ENCODE measurements around the gene FITM2. TPM values are rescaled to one million over a fixed set of nuclear protein-coding genes. Genes with fewer than 3 reads are reported as not detected.
"Not testable (repeated sequence)": the region's sequence is repeated elsewhere in the genome, so short reads cannot be mapped to it uniquely, and the experiment has no call there.

Gene FITM2
- total RNA-seq: 10 to 100 TPM in 2 of 8 experiments, 1 to 10 TPM in 6; 3.7 to 13.5 (median 5.4) TPM

GRCh38 chr20:44310664-44311639 lies at the start of gene FITM2:
Gene FITM2, minus strand, starts transcription at chr20:44311202. Its CDS starts 54 bp downstream, at chr20:44311148.
- Histone ChIP-seq H3K27ac (peak within 1 kb of the TSS; percentile 57 to 64), H3K4me1 (replicated peaks in 1 of 2) (peaks cover 6 to 7% of the 10 kb centered on the region in 2 donors), H3K4me3 (peak within 1 kb of the TSS; percentile 58 to 88 (median 61))
- in situ Hi-C loops (cut with MboI; ENCODE audit: low pct_unique_long_range_greater_than_20kb in 2 of 9, low sequenced_read_pairs in 9 of 9, unreplicated experiment in 9 of 9): loop anchor here in 6 of 9 experiments (10.0 to 25.0 kb wide), 3 partner anchors 86 to 99 kb away; partner anchors contain the start of gene OSER1 (in 5 of the 6)
- 0 to 13% (median 2%) methylated on average over 2 to 17 of the region's 70 CpGs; no CpG with 5 or more reads in 3 of the 10 experiments for WGBS, 10 experiments
- peak; percentile 87 to 96 (median 92) for ATAC-seq (replicated peaks in 6 of 8)

GRCh38 chr20:44360221-44360620 lies 49.2 kb upstream of the FITM2 start:
- no peak overlapping the region for H3K27ac ChIP-seq
- in situ Hi-C loops (cut with MboI; ENCODE audit: low pct_unique_long_range_greater_than_20kb in 2 of 9, low sequenced_read_pairs in 9 of 9, unreplicated experiment in 9 of 9): no loop called here
- H3K4me1 ChIP-seq (replicated peaks in 1 of 2): no peaks in the 10 kb centered on the region
- no peak for ATAC-seq (replicated peaks in 6 of 8)
- H3K4me3 ChIP-seq: no peak overlapping the region

- WGBS, 10 experiments: 58 to 100% (median 72%) methylated on average over 1 to 8 of the region's 8 CpGs; no CpG with 5 or more reads in 1 of the 10 experiments
- no peak for ATAC-seq (replicated peaks in 6 of 8)
- Histone ChIP-seq H3K4me1 (replicated peaks in 1 of 2) (no peaks in the 10 kb centered on the region), H3K4me3 (no peak overlapping the region), H3K27ac (no peak overlapping the region)
- in situ Hi-C loops (cut with MboI; ENCODE audit: low pct_unique_long_range_greater_than_20kb in 2 of 9, low sequenced_read_pairs in 9 of 9, unreplicated experiment in 9 of 9): no loop called here
These were observed 47.8 kb upstream of the FITM2 start for GRCh38 chr20:44358776-44359175.

- Histone ChIP-seq H3K4me1 (replicated peaks in 1 of 2) (no peaks in the 10 kb centered on the region), H3K4me3 (no peak overlapping the region), H3K27ac (no peak overlapping the region)
- no peak for ATAC-seq (replicated peaks in 6 of 8)
- in situ Hi-C loops (cut with MboI; ENCODE audit: low pct_unique_long_range_greater_than_20kb in 2 of 9, low sequenced_read_pairs in 9 of 9, unreplicated experiment in 9 of 9): no loop called here
- WGBS, 10 experiments: 0 to 100% (median 34%) methylated on average over 1 to 3 of the region's 4 CpGs; no CpG with 5 or more reads in 2 of the 10 experiments
These were observed 46.6 kb upstream of the FITM2 start for GRCh38 chr20:44357555-44358125.

- in situ Hi-C loops (cut with MboI; ENCODE audit: low pct_unique_long_range_greater_than_20kb in 2 of 9, low sequenced_read_pairs in 9 of 9, unreplicated experiment in 9 of 9): no loop called here
- Histone ChIP-seq H3K27ac (no peak overlapping the region), H3K4me1 (replicated peaks in 1 of 2) (peaks cover 0 to 2% of the 10 kb centered on the region in 2 donors), H3K4me3 (no peak overlapping the region)
- WGBS, 10 experiments: 17 to 100% (median 53%) methylated on average over 1 to 2 of the region's 2 CpGs; no CpG with 5 or more reads in 2 of the 10 experiments
- ATAC-seq (replicated peaks in 6 of 8): no peak
These were observed 46.0 kb upstream of the FITM2 start for GRCh38 chr20:44357020-44357419.

GRCh38 chr20:44356353-44356723 lies 45.3 kb upstream of the FITM2 start:
- Histone ChIP-seq H3K4me3 (no peak overlapping the region), H3K27ac (no peak overlapping the region), H3K4me1 (replicated peaks in 1 of 2) (peaks cover 0 to 4% of the 10 kb centered on the region in 2 donors)
- in situ Hi-C loops (cut with MboI; ENCODE audit: low pct_unique_long_range_greater_than_20kb in 2 of 9, low sequenced_read_pairs in 9 of 9, unreplicated experiment in 9 of 9): no loop called here
- 0 to 100% (median 80%) methylated on average over 1 to 12 of the region's 14 CpGs; no CpG with 5 or more reads in 2 of the 10 experiments for WGBS, 10 experiments
- no peak for ATAC-seq (replicated peaks in 6 of 8)

GRCh38 chr20:44355498-44356352 lies 44.7 kb upstream of the FITM2 start, which contains the start of gene HNF4A:
Gene HNF4A, plus strand, starts transcription at chr20:44355699. Its CDS starts 106 bp downstream, at chr20:44355805.
- 60 to 100% (median 85%) methylated on average over 1 to 14 of the region's 40 CpGs; no CpG with 5 or more reads in 5 of the 10 experiments for WGBS, 10 experiments
- in situ Hi-C loops (cut with MboI; ENCODE audit: low pct_unique_long_range_greater_than_20kb in 2 of 9, low sequenced_read_pairs in 9 of 9, unreplicated experiment in 9 of 9): no loop called here
- ATAC-seq (replicated peaks in 6 of 8): peak in 1 of 8 experiments; percentile 48

GRCh38 chr20:44354979-44355497 lies 44.0 kb upstream of the FITM2 start:
- H3K4me3 ChIP-seq: no peak overlapping the region
- peaks cover 0 to 4% of the 10 kb centered on the region in 2 donors for H3K4me1 ChIP-seq (replicated peaks in 1 of 2)
- peak in 1 of 8 experiments; percentile 74 for ATAC-seq (replicated peaks in 6 of 8)
- WGBS, 10 experiments: 27 to 90% (median 67%) methylated on average over 1 to 5 of the region's 6 CpGs; no CpG with 5 or more reads in 4 of the 10 experiments
- no peak overlapping the region for H3K27ac ChIP-seq
- in situ Hi-C loops (cut with MboI; ENCODE audit: low pct_unique_long_range_greater_than_20kb in 2 of 9, low sequenced_read_pairs in 9 of 9, unreplicated experiment in 9 of 9): no loop called here

More at GRCh38 chr20:44355498-44356352, 44.7 kb upstream of the FITM2 start, which contains the start of gene HNF4A:
- Histone ChIP-seq H3K4me1 (replicated peaks in 1 of 2) (peaks cover 0 to 4% of the 10 kb centered on the region in 2 donors), H3K27ac (no peak within 1 kb of the TSS), H3K4me3 (no peak within 1 kb of the TSS)

GRCh38 chr20:44350567-44350966 lies 39.6 kb upstream of the FITM2 start:
- peaks cover 0 to 4% of the 10 kb centered on the region in 2 donors for H3K4me1 ChIP-seq (replicated peaks in 1 of 2)
- WGBS, 10 experiments: 59 to 100% (median 80%) methylated on average over 1 to 5 of the region's 6 CpGs; no CpG with 5 or more reads in 2 of the 10 experiments
- no peak for ATAC-seq (replicated peaks in 6 of 8)
- no peak overlapping the region for H3K27ac ChIP-seq
- in situ Hi-C loops (cut with MboI; ENCODE audit: low pct_unique_long_range_greater_than_20kb in 2 of 9, low sequenced_read_pairs in 9 of 9, unreplicated experiment in 9 of 9): no loop called here
- H3K4me3 ChIP-seq: no peak overlapping the region

GRCh38 chr20:44349349-44349748 lies 38.3 kb upstream of the FITM2 start:
- Histone ChIP-seq H3K4me1 (replicated peaks in 1 of 2) (peaks cover 0 to 4% of the 10 kb centered on the region in 2 donors), H3K27ac (no peak overlapping the region), H3K4me3 (no peak overlapping the region)
- no peak for ATAC-seq (replicated peaks in 6 of 8)
- WGBS, 10 experiments: 0 to 89% (median 75%) methylated on average over 1 to 3 of the region's 3 CpGs; no CpG with 5 or more reads in 2 of the 10 experiments
- in situ Hi-C loops (cut with MboI; ENCODE audit: low pct_unique_long_range_greater_than_20kb in 2 of 9, low sequenced_read_pairs in 9 of 9, unreplicated experiment in 9 of 9): no loop called here

GRCh38 chr20:44348168-44348659 lies 37.2 kb upstream of the FITM2 start:
- Histone ChIP-seq H3K4me3 (no peak overlapping the region), H3K4me1 (replicated peaks in 1 of 2) (peaks cover 0 to 4% of the 10 kb centered on the region in 2 donors), H3K27ac (no peak overlapping the region)
- in situ Hi-C loops (cut with MboI; ENCODE audit: low pct_unique_long_range_greater_than_20kb in 2 of 9, low sequenced_read_pairs in 9 of 9, unreplicated experiment in 9 of 9): no loop called here
- no peak for ATAC-seq (replicated peaks in 6 of 8)
- 27 to 100% (median 88%) methylated on average over 3 to 4 of the region's 4 CpGs; no CpG with 5 or more reads in 3 of the 10 experiments for WGBS, 10 experiments

- H3K27ac ChIP-seq; H3K4me1 ChIP-seq (replicated peaks in 1 of 2); in situ Hi-C loops (cut with MboI; ENCODE audit: low pct_unique_long_range_greater_than_20kb in 2 of 9, low sequenced_read_pairs in 9 of 9, unreplicated experiment in 9 of 9); H3K4me3 ChIP-seq; ATAC-seq (replicated peaks in 6 of 8): not testable (repeated sequence)
- WGBS, 10 experiments: 30 to 100% (median 100%) methylated on average over 1 to 6 of the region's 10 CpGs; no CpG with 5 or more reads in 3 of the 10 experiments
These were observed 34.9 kb upstream of the FITM2 start for GRCh38 chr20:44345941-44346340.
